ENCODE results near the gene THBS3. TPM values are rescaled to one million over a fixed set of nuclear protein-coding genes. Genes with fewer than 3 reads are reported as not detected.
"Not testable (repeated sequence)": the region's sequence is repeated elsewhere in the genome, so short reads cannot be mapped to it uniquely, and the experiment has no call there.

Gene THBS3
- total RNA-seq, 1 donor from 2014 or later = 40.2 TPM

DNA sequence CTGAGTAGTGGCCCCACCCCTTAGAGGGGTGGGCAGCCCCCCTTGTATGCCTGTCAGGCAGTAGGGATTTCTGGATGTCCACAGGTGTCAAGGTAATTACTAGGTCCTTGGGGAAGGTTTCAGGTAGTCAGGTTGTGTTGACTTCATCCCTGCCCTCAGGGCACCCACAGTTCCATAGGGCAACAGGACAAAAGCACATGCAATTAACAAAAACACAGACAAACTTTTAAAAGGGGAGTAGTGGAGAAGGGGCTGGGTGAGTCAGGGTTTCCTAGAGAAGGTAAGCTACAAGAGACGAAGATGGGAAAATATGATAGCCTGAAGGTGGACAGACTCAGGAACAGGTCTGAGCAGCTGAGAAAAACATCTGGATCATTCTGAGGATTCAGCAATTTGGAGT is 48.7 kb downstream of the THBS3 start:
- Histone ChIP-seq H3K4me3 (ENCODE audit: low read length in 3 of 3) (no peak overlapping the region), H3K9ac (ENCODE audit: low read depth in 1 of 3, low read length in 3 of 3) (no peak overlapping the region), H3K27ac (ENCODE audit: low read depth, low read length) (no peak overlapping the region), H3K9me3 (ENCODE audit: control insufficient read depth in 3 of 3, low read length in 3 of 3) (no peaks in the 10 kb centered on the region), H3K4me1 (ENCODE audit: control insufficient read depth in 3 of 3, insufficient read depth in 3 of 3, low read length in 3 of 3) (no peaks in the 10 kb centered on the region), H3K36me3 (ENCODE audit: control insufficient read depth in 3 of 3, insufficient read depth in 3 of 3, low read length in 3 of 3) (no peaks in the 10 kb centered on the region), H3K27me3 (ENCODE audit: control insufficient read depth in 3 of 3, insufficient read depth in 3 of 3, low read length in 3 of 3) (peaks cover 0 to 2% (median 0%) of the 10 kb centered on the region in 3 donors)

DNA sequence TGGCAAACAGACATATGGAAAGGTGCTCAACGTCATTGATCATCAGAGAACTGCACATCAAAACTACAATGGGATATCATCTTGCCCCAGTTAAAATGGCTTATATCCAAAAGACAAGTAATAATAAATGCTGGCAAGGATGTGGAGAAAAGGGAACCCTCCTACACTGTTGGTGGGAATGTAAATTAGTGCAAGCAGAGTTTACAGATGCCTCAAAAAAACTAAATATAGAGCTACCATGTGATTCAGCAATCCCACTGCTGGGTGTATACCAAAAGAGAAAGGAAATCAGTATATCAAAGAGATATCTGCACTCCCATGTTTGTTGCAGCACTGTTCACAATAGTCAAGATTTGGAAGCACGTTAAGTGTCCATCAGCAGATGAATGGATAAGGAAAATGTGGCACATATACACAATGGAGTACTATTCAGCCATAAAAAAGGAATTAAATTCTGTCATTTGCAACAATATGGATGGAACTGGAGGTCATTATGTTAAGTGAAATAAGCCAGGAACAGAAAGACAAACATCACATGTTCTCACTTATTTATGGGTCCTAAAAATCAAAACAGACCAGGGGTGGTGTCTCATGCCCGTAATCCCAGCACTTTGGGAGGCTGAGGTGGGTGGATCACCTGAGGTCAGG is 51.6 kb downstream of the THBS3 start:
- H3K27ac ChIP-seq (ENCODE audit: low read depth, low read length); H3K4me1 ChIP-seq (ENCODE audit: control insufficient read depth in 3 of 3, insufficient read depth in 3 of 3, low read length in 3 of 3); H3K27me3 ChIP-seq (ENCODE audit: control insufficient read depth in 3 of 3, insufficient read depth in 3 of 3, low read length in 3 of 3); H3K36me3 ChIP-seq (ENCODE audit: control insufficient read depth in 3 of 3, insufficient read depth in 3 of 3, low read length in 3 of 3); H3K9me3 ChIP-seq (ENCODE audit: control insufficient read depth in 3 of 3, low read length in 3 of 3); H3K9ac ChIP-seq (ENCODE audit: low read depth in 1 of 3, low read length in 3 of 3); H3K4me3 ChIP-seq (ENCODE audit: low read length in 3 of 3): not testable (repeated sequence)

Small RNAs within 50 kb of the gene (small RNA-seq; reads per million reads assigned to genes)
- gene HMGN2P18 = not detected

Other genes starting within 250 kb of the THBS3 start
- 16.2 TPM for gene PYGO2, start 246.1 kb downstream of the THBS3 start, total RNA-seq
- 36.0 TPM for gene SHC1, start 237.2 kb downstream of the THBS3 start, total RNA-seq
- gene CKS1B, start 233.2 kb downstream of the THBS3 start, total RNA-seq = 31.8 TPM
- 16.2 TPM for gene FLAD1, start 224.6 kb downstream of the THBS3 start, total RNA-seq
- not detected for gene LENEP, start 214.3 kb downstream of the THBS3 start, total RNA-seq
- gene ZBTB7B, start 205.1 kb downstream of the THBS3 start, total RNA-seq = 7.8 TPM
- not detected for gene DCST2, start 174.1 kb downstream of the THBS3 start, total RNA-seq
- not detected for gene DCST1, start 174.1 kb downstream of the THBS3 start, total RNA-seq
- 33.9 TPM for gene ADAM15, start 156.6 kb downstream of the THBS3 start, total RNA-seq
- gene EFNA4, start 144.2 kb downstream of the THBS3 start, total RNA-seq = 3.7 TPM
- 0.52 TPM for gene EFNA3, start 129.1 kb downstream of the THBS3 start, total RNA-seq
- 13.0 TPM for gene EFNA1, start 80.0 kb downstream of the THBS3 start, total RNA-seq
- gene SLC50A1, start 72.0 kb downstream of the THBS3 start, total RNA-seq = 19.8 TPM
- 13.6 TPM for gene DPM3, start 67.4 kb downstream of the THBS3 start, total RNA-seq
- gene KRTCAP2, start 34.6 kb downstream of the THBS3 start, total RNA-seq = 104 TPM
- gene TRIM46, start 34.0 kb downstream of the THBS3 start, total RNA-seq = under 0.01 TPM
- 16.2 TPM for gene MTX1, start 798 bp upstream of the THBS3 start, total RNA-seq
- 2.1 TPM for gene ENTREP3, start 47.6 kb upstream of the THBS3 start, total RNA-seq
- gene SCAMP3, start 54.5 kb upstream of the THBS3 start, total RNA-seq = 16.2 TPM
- 23.5 TPM for gene CLK2, start 65.6 kb upstream of the THBS3 start, total RNA-seq
- gene HCN3, start 69.6 kb upstream of the THBS3 start, total RNA-seq = 1.0 TPM
- not detected for gene PKLR, start 93.5 kb upstream of the THBS3 start, total RNA-seq
- 69.4 TPM for gene FDPS, start 101.0 kb upstream of the THBS3 start, total RNA-seq
- gene RUSC1, start 113.0 kb upstream of the THBS3 start, total RNA-seq = 9.4 TPM